H9 (cell line): ENCODE measurements around the gene SHH. TPM values are rescaled to one million over a fixed set of nuclear protein-coding genes. Genes with fewer than 3 reads are reported as not detected.

Experiments
- DNase-seq: peaks from one replicate; pipeline ENCODE4 v3.0.0-alpha.2; 2017
- H2AFZ ChIP-seq: one replicate; pipeline ENCODE4 v1.6.1; 2013; ENCODE audit warnings: mild to moderate bottlenecking, low read length, control low read depth, moderate library complexity
- H2AK5ac ChIP-seq: 2 replicates; pipeline ENCODE4 v1.6.1; 2013; ENCODE audit warnings: low read length, control low read depth, mixed read lengths; ENCODE audit not compliant: insufficient read length
- H2BK120ac ChIP-seq: one replicate; pipeline ENCODE4 v1.6.1; 2013; ENCODE audit warnings: low read depth, mild to moderate bottlenecking, low read length, control low read depth, inconsistent platforms; ENCODE audit not compliant: poor library complexity, severe bottlenecking
- H2BK12ac ChIP-seq: 2 replicates; pipeline ENCODE4 v1.6.1; 2013; ENCODE audit warnings: low read length, control low read depth, mixed read lengths, low read depth; ENCODE audit not compliant: insufficient read length
- H2BK15ac ChIP-seq: 2 replicates; pipeline ENCODE4 v1.6.1; 2013; ENCODE audit warnings: low read depth, low read length, control low read depth
- H2BK20ac ChIP-seq: one replicate; pipeline ENCODE4 v1.6.1; 2013; ENCODE audit warnings: low read depth, mild to moderate bottlenecking, low read length, control low read depth, inconsistent platforms; ENCODE audit not compliant: poor library complexity, severe bottlenecking
- H2BK5ac ChIP-seq: 2 replicates; pipeline ENCODE4 v1.6.1; 2013; ENCODE audit warnings: low read length, control low read depth, mixed read lengths; ENCODE audit not compliant: insufficient read length
- H3K14ac ChIP-seq: 2 replicates; pipeline ENCODE4 v1.6.1; 2013; ENCODE audit warnings: low read length, control low read depth; ENCODE audit not compliant: insufficient read depth
- H3K18ac ChIP-seq: 2 replicates; pipeline ENCODE4 v1.6.1; 2013; ENCODE audit warnings: low read depth, mild to moderate bottlenecking, mixed read lengths, low read length, control low read depth; ENCODE audit not compliant: insufficient read length
- H3K23ac ChIP-seq: 2 replicates; pipeline ENCODE4 v1.6.1; 2013; ENCODE audit warnings: low read length, control low read depth, mixed read lengths, low read depth; ENCODE audit not compliant: insufficient read length
- H3K23me2 ChIP-seq: 2 replicates; pipeline ENCODE4 v1.6.1; 2013; ENCODE audit warnings: low read depth, mild to moderate bottlenecking, mixed read lengths, low read length, control low read depth; ENCODE audit not compliant: insufficient read length, poor library complexity, severe bottlenecking
- H3K27ac ChIP-seq: 2 replicates; pipeline ENCODE4 v1.5.1; 2013; ENCODE audit warnings: low read length, control low read depth, mixed read lengths, low read depth; ENCODE audit not compliant: insufficient read length
- H3K27me3 ChIP-seq: 2 replicates; pipeline ENCODE4 v1.6.1; 2013; ENCODE audit warnings: low read length, control low read depth, inconsistent platforms; ENCODE audit not compliant: insufficient read depth
- H3K4ac ChIP-seq: 2 replicates; pipeline ENCODE4 v1.6.1; 2013; ENCODE audit warnings: low read depth, mild to moderate bottlenecking, control low read depth, inconsistent platforms, low read length, moderate library complexity
- H3K4me1 ChIP-seq: 2 replicates; pipeline ENCODE4 v1.6.1; 2013; ENCODE audit warnings: low read length, control low read depth, inconsistent platforms; ENCODE audit not compliant: insufficient read depth
- H3K4me2 ChIP-seq: 2 replicates; pipeline ENCODE4 v1.6.1; 2013; ENCODE audit warnings: low read length, control low read depth, mixed read lengths; ENCODE audit not compliant: insufficient read length, insufficient read depth
- H3K56ac ChIP-seq: 2 replicates; pipeline ENCODE4 v1.6.1; 2013; ENCODE audit warnings: low read depth, mild to moderate bottlenecking, mixed read lengths, low read length, control low read depth; ENCODE audit not compliant: insufficient read length
- H3K79me1 ChIP-seq: 2 replicates; pipeline ENCODE4 v1.6.1; 2013; ENCODE audit warnings: low read depth, mild to moderate bottlenecking, moderate library complexity, low read length, control low read depth, inconsistent platforms; ENCODE audit not compliant: insufficient read depth, poor library complexity, severe bottlenecking
- H3K79me2 ChIP-seq: 2 replicates; pipeline ENCODE4 v1.6.1; 2013; ENCODE audit warnings: low read length, control low read depth, inconsistent platforms; ENCODE audit not compliant: insufficient read depth
- H3K9ac ChIP-seq: 2 replicates; pipeline ENCODE4 v1.6.1; 2013; ENCODE audit warnings: low read length, control low read depth, mixed read lengths; ENCODE audit not compliant: insufficient read length; ENCODE audit errors: extremely low read depth
- H3K9me3 ChIP-seq: one replicate; pipeline ENCODE4 v1.6.1; 2013; ENCODE audit warnings: low read depth, low read length, inconsistent platforms; ENCODE audit not compliant: control insufficient read depth
- H3T11ph ChIP-seq: one replicate; pipeline ENCODE4 v1.6.1; 2013; ENCODE audit warnings: mild to moderate bottlenecking, low read length, control low read depth, inconsistent platforms
- H4K20me1 ChIP-seq: one replicate; pipeline ENCODE4 v1.6.1; 2013; ENCODE audit not compliant: control insufficient read depth, insufficient read length, insufficient read depth
- H4K5ac ChIP-seq: 2 replicates; pipeline ENCODE4 v1.6.1; 2013; ENCODE audit warnings: low read depth, mild to moderate bottlenecking, mixed read lengths, low read length, control low read depth; ENCODE audit not compliant: insufficient read length
- H4K8ac ChIP-seq: replicated peaks from 2 replicates; pipeline ENCODE4 v1.6.1; 2013; ENCODE audit warnings: low read length, control low read depth, mixed read lengths, low read depth; ENCODE audit not compliant: insufficient read length
- H4K91ac ChIP-seq: 2 replicates; pipeline ENCODE4 v1.6.1; 2013; ENCODE audit warnings: low read depth, mild to moderate bottlenecking, moderate library complexity, mixed read lengths, low read length, control low read depth; ENCODE audit not compliant: insufficient read length
- H3K27ac Mint-ChIP-seq, 3 experiments: 2 replicates in 2 of 3; 3 replicates in 1 of 3; pipeline ENCODE4 v1.8.0; 2020 to 2021; ENCODE audit warnings: mixed read lengths in 3 of 3, mild to moderate bottlenecking in 1 of 3, moderate library complexity in 1 of 3
- H3K27me3 Mint-ChIP-seq: 2 replicates; pipeline ENCODE4 v1.8.0; 2021; ENCODE audit warnings: low read depth, mild to moderate bottlenecking, moderate library complexity, mixed read lengths
- H3K36me3 Mint-ChIP-seq, 3 experiments: 2 replicates in 2 of 3; 3 replicates in 1 of 3; pipeline ENCODE4 v1.8.0; 2020 to 2021; ENCODE audit warnings: low read depth in 3 of 3, mixed read lengths in 3 of 3; ENCODE audit not compliant: insufficient read depth in 1 of 3
- H3K4me1 Mint-ChIP-seq, 2 experiments: 2 replicates each; pipeline ENCODE4 v1.8.0; 2020; ENCODE audit warnings: mixed read lengths in 2 of 2
- H3K4me3 Mint-ChIP-seq, 2 experiments: 2 replicates in 1 of 2; 3 replicates in 1 of 2; pipeline ENCODE4 v1.8.0; 2020 to 2021; ENCODE audit warnings: mild to moderate bottlenecking in 2 of 2, mixed read lengths in 2 of 2, moderate library complexity in 1 of 2
- H3K9me3 Mint-ChIP-seq, 2 experiments: 2 replicates in 1 of 2; 3 replicates in 1 of 2; pipeline ENCODE4 v1.8.0; 2020; ENCODE audit warnings: mild to moderate bottlenecking in 2 of 2, mixed read lengths in 2 of 2, moderate library complexity in 1 of 2
- CTCF ChIP-seq: fragments of 200-600 bp; sonication (generic); conservative IDR thresholded peaks from 3 replicates; pipeline ENCODE4 v1.8.0; 2021; ENCODE audit warnings: antibody characterized with exemption, mild to moderate bottlenecking
- WGBS: extraction: QIAGEN DNeasy Blood & Tissue Kit; methylation state at CpG from one replicate; pipeline ENCODE4 v1.1.7; 2013; ENCODE audit warnings: missing lambda C conversion rate, low lambda C conversion rate, mixed read lengths; ENCODE audit not compliant: insufficient read length; ENCODE audit errors: extremely low coverage; 5-methylcytosine and 5-hydroxymethylcytosine counted together
- total RNA-seq: library from RNA; stranded (reverse); gene quantifications from 2 replicates; pipeline ENCODE4 v1.2.1, GENCODE V29; 2021

The SHH gene
- total RNA-seq, 1 experiment from 2014 or later, result 0.07 TPM

- H4K91ac ChIP-seq, result no peak overlapping the region
- no peak overlapping the region for H3T11ph ChIP-seq
- peaks cover 2 to 23% (median 11%) of the 10 kb centered on the region in 3 experiments; a peak in 6 of 7 replicates for H3K36me3 Mint-ChIP-seq
- peaks cover 5% of the 10 kb centered on the region for H3K23me2 ChIP-seq
- no peak overlapping the region for H4K5ac ChIP-seq
- no peak overlapping the region for H2BK12ac ChIP-seq
- H3K4me2 ChIP-seq, result no peak overlapping the region
- H4K20me1 ChIP-seq, result no peaks in the 10 kb centered on the region
- no peak for TF ChIP-seq CTCF
- no peak overlapping the region for H2BK20ac ChIP-seq
- H3K4me1 ChIP-seq, result no peaks in the 10 kb centered on the region
- H2AK5ac ChIP-seq, result no peak overlapping the region
- H3K9ac ChIP-seq, result no peak overlapping the region
- DNase-seq, result no peak
- H3K23ac ChIP-seq, result no peak overlapping the region
- H3K9me3 Mint-ChIP-seq, result no peaks in the 10 kb centered on the region
- H3K9me3 ChIP-seq, result no peaks in the 10 kb centered on the region
- no peak overlapping the region for H2BK15ac ChIP-seq
- H3K4me1 Mint-ChIP-seq, result peaks cover 19 to 21% of the 10 kb centered on the region in 2 experiments
- H3K79me1 ChIP-seq, result no peaks in the 10 kb centered on the region
- no peak overlapping the region for H2AFZ ChIP-seq
- H3K18ac ChIP-seq, result no peak overlapping the region
- no peak overlapping the region for H3K4ac ChIP-seq
- no peak overlapping the region for H2BK5ac ChIP-seq
- H2BK120ac ChIP-seq, result no peak overlapping the region
- no peak overlapping the region for H3K56ac ChIP-seq
- no peak overlapping the region for H3K27ac ChIP-seq
- H3K14ac ChIP-seq, result no peak overlapping the region
- no peak overlapping the region for H3K27ac Mint-ChIP-seq
- no CpG with 5 or more reads among the region's 10 CpGs for WGBS
- no peak overlapping the region for H4K8ac ChIP-seq
- no peaks in the 10 kb centered on the region for H3K79me2 ChIP-seq
- no peak overlapping the region for H3K4me3 Mint-ChIP-seq
- no peaks in the 10 kb centered on the region; the same call in 1 of the 2 replicates for H3K27me3 ChIP-seq
- peaks cover 31% of the 10 kb centered on the region for H3K27me3 Mint-ChIP-seq
These were observed 26.7 kb downstream of the SHH start for GRCh38 chr7:155785536-155785935.
